ENCODE results near the gene CCDC188.

DNA sequence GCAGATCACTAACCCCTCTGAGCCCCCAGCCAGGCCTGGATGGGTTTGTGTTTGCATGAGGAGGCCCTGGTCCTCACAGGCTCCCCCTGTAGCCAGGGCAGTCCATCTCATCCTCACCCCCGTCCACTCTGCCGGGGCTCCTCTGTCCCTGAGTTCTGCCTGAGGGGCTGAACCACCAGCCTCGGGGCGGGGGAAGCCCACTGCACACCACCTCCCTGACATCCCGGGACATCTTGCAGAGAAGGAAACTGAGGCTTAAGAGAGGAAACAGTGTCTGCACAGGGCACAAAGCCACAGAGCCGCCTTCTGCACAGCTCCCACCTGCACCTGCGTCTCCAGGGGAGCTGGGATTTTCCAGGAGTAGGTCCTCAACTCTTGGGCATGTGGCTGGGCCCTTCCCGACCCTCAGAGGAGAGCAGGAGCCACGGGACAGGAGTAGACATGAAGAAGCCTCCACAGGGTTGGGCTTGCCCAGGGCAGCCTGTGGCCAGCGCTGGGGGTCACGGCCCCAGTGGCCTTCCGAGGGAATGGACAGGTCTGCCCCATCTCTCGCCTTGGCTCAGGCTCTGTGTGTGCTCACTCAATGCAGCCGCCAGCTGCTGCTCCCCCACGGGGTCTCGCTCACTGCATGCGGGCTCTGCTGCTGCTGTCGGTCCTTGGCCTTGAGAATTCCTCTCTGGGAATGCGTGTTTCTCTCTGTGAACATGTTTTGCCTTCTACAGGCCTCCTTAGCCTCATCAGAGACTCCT, 45.4 kb upstream of the CCDC188 start:
- TF ChIP-seq CTCF (IDR thresholded peaks at IDR 0.05; ENCODE audit: poor library complexity, severe bottlenecking) (no peak), TAF1 (IDR thresholded peaks at IDR 0.05; ENCODE audit: low read depth) (no peak), EP300 (conservative IDR thresholded peaks at IDR 0.05; ENCODE audit: poor library complexity, severe bottlenecking) (no peak)

Data from neural cell (in vitro differentiated cells).